ENCODE results near the gene ABHD12. TPM values are rescaled to one million over a fixed set of nuclear protein-coding genes. Genes with fewer than 3 reads are reported as not detected.

ABHD12 gene
- total RNA-seq, 4 donors from 2014 or later = 41.6 to 75.8 (median 52.3) TPM

DNA sequence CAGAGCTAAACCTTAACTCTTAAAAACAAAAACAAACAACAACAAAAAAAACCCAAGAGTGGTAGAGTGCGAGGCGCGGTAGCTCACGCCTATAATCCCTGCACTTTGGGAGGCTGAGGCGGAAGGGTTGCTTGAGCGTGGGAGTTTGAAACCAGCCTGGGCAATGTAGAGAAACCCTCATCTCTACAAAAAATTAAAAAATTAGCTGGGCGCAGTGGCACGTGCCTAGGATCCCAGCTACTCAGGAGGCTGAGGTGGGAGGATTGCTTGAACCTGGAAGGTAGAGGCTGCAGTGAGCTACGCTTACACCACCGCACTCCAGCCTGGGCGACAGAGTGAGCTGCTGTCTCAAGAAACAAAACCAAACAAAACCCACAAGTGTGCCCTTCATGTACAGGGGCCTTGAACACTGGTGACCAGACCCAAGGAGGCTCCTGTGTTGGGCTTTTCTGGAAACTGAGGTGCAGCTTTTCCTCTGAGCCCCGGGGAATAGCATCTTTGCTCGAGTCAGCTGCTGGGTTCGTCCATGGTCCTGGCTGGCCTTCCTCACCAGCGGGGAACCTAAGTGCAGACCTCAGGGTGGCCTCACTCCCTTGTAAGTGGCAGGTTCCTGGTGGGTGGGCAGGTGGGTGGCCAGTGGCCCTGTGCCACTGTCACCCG, 102.9 kb downstream of the ABHD12 start:
- no peak overlapping the region for H3K4me3 ChIP-seq
- WGBS = 96% methylated on average over 14 of the region's 16 CpGs
- H3K4me1 ChIP-seq = no peaks in the 10 kb centered on the region
- DNase-seq (ENCODE audit: low spot score in 2 of 2) = peak in 1 of 2 donors; percentile 49
- H3K9me3 ChIP-seq = no peaks in the 10 kb centered on the region
- H3K36me3 ChIP-seq = peaks cover 98% of the 10 kb centered on the region
- no peak for TF ChIP-seq POLR2A (IDR thresholded peaks at IDR 0.05)
- no peak for TF ChIP-seq POLR2AphosphoS5 (IDR thresholded peaks at IDR 0.05)
- TF ChIP-seq EP300 (IDR thresholded peaks at IDR 0.05) = no peak
- TF ChIP-seq, protein P1, sequence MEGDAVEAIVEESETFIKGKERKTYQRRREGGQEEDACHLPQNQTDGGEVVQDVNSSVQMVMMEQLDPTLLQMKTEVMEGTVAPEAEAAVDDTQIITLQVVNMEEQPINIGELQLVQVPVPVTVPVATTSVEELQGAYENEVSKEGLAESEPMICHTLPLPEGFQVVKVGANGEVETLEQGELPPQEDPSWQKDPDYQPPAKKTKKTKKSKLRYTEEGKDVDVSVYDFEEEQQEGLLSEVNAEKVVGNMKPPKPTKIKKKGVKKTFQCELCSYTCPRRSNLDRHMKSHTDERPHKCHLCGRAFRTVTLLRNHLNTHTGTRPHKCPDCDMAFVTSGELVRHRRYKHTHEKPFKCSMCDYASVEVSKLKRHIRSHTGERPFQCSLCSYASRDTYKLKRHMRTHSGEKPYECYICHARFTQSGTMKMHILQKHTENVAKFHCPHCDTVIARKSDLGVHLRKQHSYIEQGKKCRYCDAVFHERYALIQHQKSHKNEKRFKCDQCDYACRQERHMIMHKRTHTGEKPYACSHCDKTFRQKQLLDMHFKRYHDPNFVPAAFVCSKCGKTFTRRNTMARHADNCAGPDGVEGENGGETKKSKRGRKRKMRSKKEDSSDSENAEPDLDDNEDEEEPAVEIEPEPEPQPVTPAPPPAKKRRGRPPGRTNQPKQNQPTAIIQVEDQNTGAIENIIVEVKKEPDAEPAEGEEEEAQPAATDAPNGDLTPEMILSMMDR (IDR thresholded peaks at IDR 0.05) = no peak
- no peak overlapping the region for H3K27ac ChIP-seq
- H3K27me3 ChIP-seq = no peaks in the 10 kb centered on the region

- H3K9me3 ChIP-seq = no peaks in the 10 kb centered on the region
- H3K36me3 ChIP-seq = peaks cover 98% of the 10 kb centered on the region
- peak; percentile 38 to 74 for DNase-seq (ENCODE audit: low spot score in 2 of 2)
- WGBS = 98% methylated on average over 9 of the region's 12 CpGs
- no peak overlapping the region for H3K27ac ChIP-seq
- no peak overlapping the region for H3K4me3 ChIP-seq
- H3K4me1 ChIP-seq = no peaks in the 10 kb centered on the region
- no peaks in the 10 kb centered on the region for H3K27me3 ChIP-seq
- TF ChIP-seq POLR2AphosphoS5 (IDR thresholded peaks at IDR 0.05) = no peak
- no peak for TF ChIP-seq EP300 (IDR thresholded peaks at IDR 0.05)
- TF ChIP-seq POLR2A (IDR thresholded peaks at IDR 0.05) = no peak
- TF ChIP-seq, protein P1 (IDR thresholded peaks at IDR 0.05) = no peak
Observed at GRCh38 chr20:25286917-25287316, 103.7 kb downstream of the ABHD12 start.

DNA sequence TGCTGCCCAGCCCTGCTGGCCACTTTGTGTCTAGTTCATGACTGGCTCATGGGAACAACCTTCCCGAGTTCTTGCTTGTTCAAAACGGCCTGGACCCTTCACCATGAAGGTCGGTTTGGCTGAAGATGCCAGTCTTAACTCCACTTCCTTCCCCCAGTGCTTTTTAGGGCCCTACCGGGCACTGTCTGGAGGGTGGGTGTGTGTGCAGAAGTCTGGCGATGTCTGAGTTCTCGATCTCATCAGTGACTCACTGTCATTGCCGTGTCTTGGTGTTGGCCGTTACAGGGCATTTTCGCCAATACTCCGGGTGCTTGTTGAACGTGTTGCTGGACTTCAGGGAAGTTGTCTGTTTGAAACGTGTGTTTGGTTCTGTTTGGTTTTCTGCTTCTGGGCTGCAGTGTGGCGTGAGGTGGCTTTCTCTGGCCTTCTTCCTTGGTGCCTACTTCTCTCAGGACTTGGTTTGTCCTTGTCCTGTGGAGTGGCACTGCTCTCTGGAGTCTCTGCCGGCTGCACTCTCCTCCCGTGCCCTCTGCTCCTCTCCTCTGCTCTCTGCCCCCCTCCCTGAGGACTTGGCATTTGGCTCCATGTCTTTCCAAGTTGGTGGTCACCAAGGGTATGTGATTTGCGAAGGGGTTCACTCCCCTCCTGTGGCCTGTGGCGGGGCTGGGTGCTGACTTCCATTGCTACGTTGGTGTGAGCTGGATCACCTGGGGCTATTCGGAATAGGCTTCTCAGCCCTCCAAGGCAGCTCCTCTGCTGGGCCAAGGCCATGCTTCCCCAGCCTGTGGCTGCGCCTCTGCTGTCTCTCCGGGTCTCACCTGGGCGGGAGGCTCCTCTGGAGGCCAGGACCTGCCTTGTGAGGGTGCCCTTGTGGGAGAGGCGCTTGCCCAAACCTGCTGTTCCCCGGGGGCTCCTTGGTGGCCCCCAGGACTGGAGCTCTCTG, 104.5 kb downstream of the ABHD12 start:
- peaks cover 4% of the 10 kb centered on the region for H3K4me1 ChIP-seq
- peaks cover 99% of the 10 kb centered on the region for H3K36me3 ChIP-seq
- no peaks in the 10 kb centered on the region for H3K27me3 ChIP-seq
- peak; percentile 54 to 65 for DNase-seq (ENCODE audit: low spot score in 2 of 2)
- H3K27ac ChIP-seq = no peak overlapping the region
- TF ChIP-seq, protein P1 (IDR thresholded peaks at IDR 0.05) = no peak
- no peak for TF ChIP-seq POLR2A (IDR thresholded peaks at IDR 0.05)
- TF ChIP-seq EP300 (IDR thresholded peaks at IDR 0.05) = no peak
- TF ChIP-seq POLR2AphosphoS5 (IDR thresholded peaks at IDR 0.05) = no peak
- no peak overlapping the region for H3K4me3 ChIP-seq
- H3K9me3 ChIP-seq = no peaks in the 10 kb centered on the region
- WGBS = 86% methylated on average over 24 of the region's 24 CpGs

DNA sequence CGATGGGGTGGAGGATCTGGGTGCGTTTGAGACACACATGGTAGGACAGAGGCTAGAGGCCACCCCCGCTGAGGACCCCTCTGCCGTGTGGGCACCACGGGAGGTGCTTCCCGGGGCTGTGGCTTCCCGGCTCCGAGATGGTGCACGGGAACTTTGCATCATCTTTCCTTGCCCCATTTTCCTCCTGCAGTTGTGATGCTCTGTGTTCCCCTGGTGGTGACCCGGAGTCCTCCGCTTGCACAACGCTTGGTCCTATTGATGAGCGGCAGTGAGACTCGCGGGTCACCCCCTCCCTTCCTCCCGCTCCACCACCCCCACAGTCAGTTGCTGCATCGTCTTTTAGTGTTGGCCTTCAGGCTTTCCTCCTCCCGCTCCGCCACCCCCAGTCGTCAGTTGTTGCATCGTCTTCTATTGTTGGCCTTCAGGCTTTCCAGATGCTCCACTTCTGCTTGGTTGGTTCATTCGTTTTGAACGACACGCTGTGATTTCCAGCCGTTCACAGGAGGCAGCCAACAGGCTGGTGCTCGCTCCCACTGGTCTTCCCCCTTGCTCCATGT, 105.5 kb downstream of the ABHD12 start:
- Histone ChIP-seq H3K36me3 (peaks cover 99% of the 10 kb centered on the region), H3K4me1 (peaks cover 8% of the 10 kb centered on the region), H3K27ac (no peak overlapping the region), H3K27me3 (no peaks in the 10 kb centered on the region), H3K4me3 (no peak overlapping the region), H3K9me3 (no peaks in the 10 kb centered on the region)
- 86% methylated on average over 26 of the region's 26 CpGs for WGBS
- TF ChIP-seq POLR2AphosphoS5 (IDR thresholded peaks at IDR 0.05) = no peak
- TF ChIP-seq POLR2A (IDR thresholded peaks at IDR 0.05) = no peak
- no peak for TF ChIP-seq EP300 (IDR thresholded peaks at IDR 0.05)
- TF ChIP-seq, protein P1 (IDR thresholded peaks at IDR 0.05) = no peak
- peak; percentile 56 to 74 for DNase-seq (ENCODE audit: low spot score in 2 of 2)
